Endometrium (tissue), 2 donors: Measurements from ENCODE around the gene NME7.
"Not testable (repeated sequence)": the region's sequence is repeated elsewhere in the genome, so short reads cannot be mapped to it uniquely, and the experiment has no call there.

ENCODE experiments used
- FAIRE-seq: peaks from 2 replicates; lab custom pipeline; 2012; peaks lifted over from hg19 to GRCh38; lab: Jason Lieb, UNC
- donor health status: control.
- donor health status: control.

The NME7 gene, protein sequence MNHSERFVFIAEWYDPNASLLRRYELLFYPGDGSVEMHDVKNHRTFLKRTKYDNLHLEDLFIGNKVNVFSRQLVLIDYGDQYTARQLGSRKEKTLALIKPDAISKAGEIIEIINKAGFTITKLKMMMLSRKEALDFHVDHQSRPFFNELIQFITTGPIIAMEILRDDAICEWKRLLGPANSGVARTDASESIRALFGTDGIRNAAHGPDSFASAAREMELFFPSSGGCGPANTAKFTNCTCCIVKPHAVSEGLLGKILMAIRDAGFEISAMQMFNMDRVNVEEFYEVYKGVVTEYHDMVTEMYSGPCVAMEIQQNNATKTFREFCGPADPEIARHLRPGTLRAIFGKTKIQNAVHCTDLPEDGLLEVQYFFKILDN

DNA sequence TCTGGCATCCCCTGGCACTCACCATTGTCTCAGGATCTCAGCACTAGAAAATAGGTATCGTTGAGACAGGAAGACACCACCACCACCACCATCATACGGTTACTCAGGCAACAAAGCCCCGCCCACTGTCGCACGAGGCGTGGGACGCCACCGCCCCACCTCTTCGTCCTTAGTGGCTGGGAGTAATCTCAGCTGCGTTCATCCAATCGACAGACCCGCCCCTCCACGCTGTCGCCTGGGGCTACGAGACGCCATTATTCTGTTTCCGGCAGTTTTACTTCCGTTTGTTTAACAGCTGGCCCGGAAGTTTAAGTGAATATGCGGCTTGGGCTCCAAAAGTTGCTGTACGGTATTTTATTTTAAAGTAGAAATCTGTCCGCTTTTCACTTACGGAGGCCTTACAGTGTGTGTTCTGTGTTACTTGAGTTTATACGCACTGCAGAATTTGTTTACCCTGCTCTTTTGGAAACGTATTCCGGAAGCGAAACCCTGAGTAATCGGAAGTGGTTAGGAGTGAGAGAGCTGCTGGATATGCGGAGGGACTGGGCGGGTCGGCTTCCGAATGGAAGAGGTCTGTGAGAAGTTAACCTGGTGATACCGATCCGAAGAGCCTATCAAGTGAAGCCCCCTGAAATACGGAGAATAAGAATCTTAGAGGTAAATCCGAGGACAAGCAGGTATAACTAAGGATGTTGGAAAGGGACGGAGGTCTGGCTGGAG lies at the start of gene NME7, which contains the start of gene BLZF1:
NME7 (minus strand) TSS at position 112 of the 720 bp plus-strand sequence; CDS start at position 25, 87 bp downstream.
BLZF1 (plus strand) TSS at position 510 of the 720 bp plus-strand sequence. CDS start 1,328 bp downstream, outside the sequence.
- FAIRE-seq: peak; percentile 96

DNA sequence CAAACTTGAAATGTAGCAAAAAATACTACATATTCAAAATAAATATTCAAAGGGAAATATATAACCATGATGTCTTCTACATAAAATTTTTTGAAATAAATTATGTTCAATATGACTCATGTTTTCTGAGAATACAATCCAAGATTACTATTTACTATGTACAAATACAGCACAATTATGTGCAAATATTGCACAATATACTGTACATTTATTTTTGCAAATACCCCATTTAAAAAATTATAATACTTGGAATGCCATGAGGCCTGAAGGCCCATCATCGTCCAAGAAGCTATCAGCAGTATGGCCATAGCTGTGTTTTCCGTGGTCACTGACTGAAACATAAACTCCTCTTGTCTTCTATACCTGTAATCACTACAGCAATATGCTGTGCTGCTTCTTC lies 47.4 kb upstream of the NME7 start:
- peak; percentile 37 for FAIRE-seq

DNA sequence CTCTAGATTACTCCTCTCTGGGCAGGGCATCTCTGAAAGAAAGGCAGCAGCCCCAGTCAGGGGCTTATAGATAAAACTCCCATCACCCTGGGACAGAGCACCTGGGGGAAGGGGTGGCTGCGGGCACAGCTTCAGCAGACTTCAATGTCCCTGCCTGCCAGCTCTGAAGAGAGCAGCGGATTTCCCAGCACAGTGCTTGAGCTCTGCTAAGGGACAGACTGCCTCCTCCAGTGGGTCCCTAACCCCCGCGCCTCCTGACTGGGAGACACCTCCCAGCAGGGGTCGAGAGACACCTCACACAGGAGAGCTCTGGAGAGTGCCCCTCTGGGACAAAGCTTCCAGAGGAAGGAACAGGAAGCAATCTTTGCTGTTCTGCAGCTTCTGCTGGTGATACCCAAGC lies 40.7 kb upstream of the NME7 start:
- not testable (repeated sequence) for FAIRE-seq

DNA sequence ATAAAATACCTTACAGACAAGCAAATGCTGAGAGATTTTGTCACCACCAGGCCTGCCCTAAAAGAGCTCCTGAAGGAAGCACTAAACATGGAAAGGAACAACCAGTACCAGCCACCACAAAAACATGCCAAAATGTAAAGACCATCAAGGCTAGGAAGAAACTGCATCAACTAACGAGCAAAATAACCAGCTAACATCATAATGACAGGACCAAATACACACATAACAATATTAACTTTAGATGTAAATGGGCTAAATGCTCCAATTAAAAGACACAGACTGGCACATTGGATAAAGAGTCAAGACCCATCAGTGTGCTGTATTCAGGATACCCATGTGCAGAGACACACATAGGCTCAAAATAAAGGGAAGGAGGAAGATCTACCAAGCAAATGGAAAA lies 35.0 kb upstream of the NME7 start:
- not testable (repeated sequence) for FAIRE-seq

DNA sequence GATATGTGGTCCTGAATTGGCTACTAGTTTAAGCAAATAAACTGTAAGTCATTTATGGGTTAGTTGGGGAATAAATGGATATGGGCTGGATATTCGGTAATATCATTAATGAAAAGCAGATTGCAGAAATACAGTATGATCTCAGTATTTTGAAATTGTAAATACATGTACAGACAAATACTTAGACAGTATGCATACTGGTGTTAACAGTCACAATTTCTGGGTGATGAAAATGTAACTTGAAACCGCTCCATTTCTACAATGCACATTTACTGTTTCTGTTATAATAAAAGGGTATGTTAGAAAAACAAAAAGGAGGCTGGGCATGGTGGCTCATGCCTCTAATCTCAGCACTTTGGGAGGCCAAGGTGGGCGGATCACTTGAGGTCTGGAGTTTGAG lies 28.4 kb upstream of the NME7 start:
- FAIRE-seq: no peak

DNA sequence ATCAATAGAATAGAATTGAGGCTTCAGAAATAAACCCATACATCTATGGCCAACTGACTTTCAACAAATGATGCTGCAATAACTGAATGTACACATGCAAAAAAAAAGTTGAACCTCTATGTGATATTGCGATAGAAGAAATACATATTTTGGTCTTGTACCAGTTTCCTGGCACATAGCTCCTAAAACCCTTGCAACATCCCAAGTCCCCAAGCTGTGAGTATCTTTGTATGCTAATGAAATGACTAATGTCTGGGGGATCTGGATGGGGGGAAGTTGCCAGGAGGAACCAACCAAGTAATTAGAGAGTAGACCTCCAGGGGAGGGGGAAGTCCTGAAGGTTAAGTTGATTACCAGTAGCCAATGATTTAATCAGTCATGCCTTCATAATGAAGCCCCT lies 24.8 kb upstream of the NME7 start:
- FAIRE-seq: no peak

DNA sequence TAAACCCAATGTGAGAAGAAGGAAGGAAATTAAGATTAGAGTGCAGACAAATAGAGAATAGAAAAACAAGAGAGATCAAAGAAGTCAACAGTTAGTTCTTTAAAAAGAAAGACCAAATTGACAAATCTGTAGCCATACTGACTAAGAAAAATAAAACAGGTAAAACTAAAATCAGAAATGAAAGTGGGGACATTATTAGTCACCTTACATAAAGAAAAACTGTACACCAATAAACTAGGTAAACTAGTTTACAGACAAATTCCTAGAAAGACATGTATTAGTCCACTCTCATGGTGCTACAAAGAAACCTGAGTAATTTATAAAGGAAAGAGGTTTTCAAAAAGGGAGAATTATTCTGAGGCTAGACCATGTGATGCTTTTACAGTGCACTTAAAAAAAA lies 22.7 kb upstream of the NME7 start:
- no peak for FAIRE-seq

DNA sequence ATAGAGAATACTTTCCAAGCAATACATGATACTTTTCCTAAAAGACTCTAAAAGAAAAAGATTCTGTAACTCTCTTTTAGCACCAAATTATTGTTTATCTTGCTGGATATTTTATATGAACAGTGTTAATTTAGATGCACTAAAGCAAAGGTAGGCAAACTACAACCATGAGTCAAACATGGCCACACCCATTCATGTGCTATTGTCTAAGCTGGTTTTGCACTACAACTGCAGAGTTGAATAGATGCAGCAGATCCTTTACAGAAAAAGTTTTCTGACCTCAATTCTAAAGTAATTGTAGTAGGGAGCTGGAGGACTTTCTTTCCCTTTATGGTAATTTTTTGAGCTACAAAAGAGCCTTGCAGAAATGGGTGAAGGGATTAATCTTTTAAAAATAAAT lies 19.8 kb upstream of the NME7 start:
- no peak for FAIRE-seq

DNA sequence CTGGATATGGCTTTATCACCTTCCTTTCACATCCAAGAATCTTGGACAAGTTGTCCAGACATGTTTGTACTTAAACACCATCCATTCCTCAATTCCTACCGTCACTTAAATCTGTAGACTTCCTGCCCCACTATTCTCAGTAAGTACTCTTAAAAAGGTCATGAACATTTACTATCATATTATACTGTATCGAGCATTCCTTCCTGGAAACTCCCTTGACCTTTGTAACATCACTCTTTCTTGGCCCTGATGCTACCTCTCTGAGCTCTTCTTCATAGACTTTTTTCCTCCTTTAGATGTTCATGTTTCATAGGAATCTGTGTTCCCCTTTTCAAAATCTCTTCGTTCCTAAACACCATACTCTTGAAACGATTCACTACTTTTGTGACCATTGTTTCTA lies 15.9 kb upstream of the NME7 start:
- no peak for FAIRE-seq

DNA sequence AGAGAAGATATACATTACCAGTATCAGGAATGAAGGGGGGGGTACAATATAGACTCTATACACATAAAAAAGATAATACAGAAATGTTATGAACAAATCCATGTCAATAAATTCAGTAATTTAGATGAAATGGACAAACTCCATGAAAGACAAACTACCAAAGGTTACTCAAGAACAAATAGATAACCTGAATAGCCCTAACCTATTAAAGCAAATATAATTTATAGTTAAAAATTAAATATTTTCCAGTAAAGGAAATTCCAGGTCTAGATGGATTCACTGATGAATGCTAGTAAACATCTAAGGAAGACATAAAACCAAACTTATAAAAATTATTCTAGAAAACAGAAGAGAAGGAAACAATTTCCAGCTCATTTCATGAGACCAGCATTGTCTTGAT lies 13.6 kb upstream of the NME7 start:
- no peak for FAIRE-seq

DNA sequence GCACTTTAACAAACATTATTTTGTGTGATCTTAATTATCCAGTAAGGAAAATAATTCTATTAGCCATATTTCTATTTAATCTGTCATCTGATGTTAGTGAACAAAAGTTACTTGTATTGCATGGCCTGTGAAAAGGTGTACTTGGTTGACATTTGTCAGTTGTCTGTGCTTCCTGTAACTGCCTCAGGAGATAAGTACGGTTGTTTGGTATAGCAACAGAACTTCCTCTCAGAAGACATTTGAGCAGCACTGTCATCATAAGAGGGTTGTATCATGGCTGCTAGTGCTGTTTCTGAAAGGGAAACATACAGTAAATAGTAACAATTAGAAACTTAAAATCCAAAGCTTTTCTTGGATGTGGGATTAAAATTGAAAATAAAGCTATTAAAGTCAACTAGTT lies 3.8 kb upstream of the NME7 start:
- FAIRE-seq: no peak

DNA sequence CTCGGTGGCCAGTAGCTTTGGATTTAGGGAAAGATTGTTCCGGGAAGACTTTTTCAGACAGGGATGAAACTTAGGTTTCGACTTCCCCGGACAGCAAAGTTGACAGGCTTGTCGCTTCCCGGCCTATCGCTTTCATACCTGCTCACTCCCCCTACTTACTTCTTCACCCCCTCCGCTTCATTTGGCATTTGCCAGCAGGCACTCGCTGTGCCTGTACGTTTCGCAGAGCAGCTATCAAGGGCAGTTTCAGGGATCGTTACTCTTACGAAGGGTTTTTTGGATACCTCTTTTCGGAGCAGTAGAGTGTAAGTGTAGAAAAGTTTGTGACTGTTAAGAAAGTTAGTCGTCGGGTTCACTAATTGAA lies 791 bp upstream of the NME7 start:
- FAIRE-seq: no peak

DNA sequence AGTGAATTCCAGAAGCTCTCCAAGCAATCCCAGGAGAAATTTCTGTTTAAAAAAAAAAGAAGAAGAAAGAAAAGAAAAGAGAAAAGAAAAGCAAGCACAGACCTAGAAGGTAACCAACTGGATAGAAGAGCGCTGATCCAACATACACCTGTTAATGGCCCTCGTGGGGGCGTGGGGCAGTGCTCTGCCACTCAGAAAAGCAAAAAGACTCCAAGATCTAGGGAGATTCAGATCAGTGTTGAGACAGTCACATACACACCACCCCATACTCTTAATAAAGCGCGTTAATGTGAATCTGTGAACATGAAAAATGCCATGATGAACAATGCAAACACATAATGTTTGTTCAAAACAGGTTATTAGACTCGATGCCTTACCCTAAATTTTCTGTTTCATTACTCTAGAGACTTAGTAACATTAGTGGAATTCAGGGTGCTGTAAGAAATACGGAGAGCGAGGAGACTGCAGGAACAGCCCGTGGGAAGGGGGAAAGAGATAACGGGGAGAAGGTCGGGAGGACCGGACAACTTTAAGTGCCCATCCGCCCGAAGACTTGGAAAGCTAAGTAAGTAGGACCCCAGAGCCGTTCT lies 406 bp downstream of the NME7 start:
- FAIRE-seq: no peak

DNA sequence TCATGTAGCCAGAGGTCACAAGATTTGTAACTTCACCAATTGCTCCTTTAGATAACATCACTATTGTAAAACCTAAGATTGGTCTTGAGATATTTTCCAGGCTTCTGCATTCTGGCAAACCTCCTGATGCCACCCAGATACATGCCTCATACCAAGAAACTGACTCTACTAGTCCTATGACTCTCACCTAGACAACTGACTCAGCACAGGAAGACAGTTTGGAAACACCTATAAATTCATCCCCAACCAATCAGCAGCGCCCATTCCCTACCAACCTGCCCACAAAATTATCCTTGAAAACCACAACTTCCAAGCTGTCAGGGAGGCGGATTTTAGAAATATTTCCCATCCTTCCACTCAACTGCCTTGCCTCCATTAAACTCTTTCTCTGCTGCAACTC lies 2.6 kb downstream of the NME7 start:
- no peak for FAIRE-seq

DNA sequence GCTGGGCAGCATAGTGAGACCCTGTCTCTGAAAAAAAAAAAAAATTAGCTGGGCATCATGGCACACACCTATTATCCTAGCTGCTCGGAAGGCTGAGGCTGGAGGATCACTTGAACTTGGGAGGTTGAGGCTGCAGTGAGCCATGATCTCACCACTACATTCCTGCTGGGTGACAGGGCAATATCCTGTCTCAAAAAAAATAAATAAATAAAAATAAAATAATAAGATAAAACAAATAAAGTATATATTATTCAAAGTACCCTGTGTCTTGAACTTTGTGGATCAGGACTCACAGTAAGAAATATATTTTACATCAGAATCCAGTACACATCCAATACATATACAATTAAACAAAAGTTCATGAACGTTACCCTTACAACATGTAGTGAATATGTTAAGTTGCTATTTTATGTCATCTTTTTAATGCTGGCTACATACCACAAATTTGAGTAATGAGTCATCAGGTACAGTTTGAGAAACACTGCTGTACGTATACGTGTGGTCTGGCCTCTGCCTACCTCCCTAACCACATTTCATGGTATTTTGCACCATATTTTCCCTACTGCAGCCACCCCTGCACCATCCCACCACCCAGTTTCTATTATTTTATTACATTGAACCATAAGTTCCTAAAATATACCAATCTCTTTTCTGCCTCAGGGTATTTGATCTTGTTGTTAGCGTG lies 4.4 kb downstream of the NME7 start:
- no peak for FAIRE-seq

DNA sequence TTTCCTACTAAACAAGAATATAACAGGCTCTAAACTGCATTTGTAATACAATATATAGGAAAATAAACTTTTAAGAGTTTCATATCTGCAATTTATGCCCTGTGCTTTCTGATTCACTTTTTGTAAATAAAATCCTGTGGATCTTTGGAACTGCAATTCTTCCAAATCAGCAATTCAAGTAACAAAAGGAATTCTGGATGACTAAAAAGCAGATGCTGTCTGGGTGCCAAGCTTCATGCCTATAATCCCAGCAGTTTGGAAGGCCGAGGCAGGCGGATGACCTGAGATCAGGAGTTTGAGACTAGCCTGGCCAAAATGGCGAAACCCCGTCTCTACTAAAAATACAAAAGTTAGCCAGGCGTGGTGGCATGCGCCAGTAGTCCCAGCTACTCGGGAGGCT lies 6.3 kb downstream of the NME7 start:
- no peak for FAIRE-seq

DNA sequence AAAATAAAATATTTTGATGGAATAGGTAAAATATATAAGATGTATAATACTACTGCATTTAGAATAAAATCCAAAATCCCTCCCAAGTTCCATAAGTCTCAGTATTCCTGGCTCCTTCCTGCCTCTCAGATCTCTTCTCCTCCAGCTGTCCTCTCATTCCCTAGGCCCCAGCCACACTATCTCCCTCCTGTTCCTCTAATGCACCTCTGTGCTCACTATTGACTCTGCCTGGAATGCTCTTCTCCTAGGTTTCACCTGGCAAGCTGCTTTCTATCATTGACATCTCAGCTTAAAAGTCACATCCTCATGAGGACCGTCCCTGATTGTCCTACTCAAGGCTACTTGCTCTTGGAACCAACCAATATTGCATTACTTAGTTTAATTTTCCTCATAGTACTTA lies 7.2 kb downstream of the NME7 start:
- FAIRE-seq: no peak

DNA sequence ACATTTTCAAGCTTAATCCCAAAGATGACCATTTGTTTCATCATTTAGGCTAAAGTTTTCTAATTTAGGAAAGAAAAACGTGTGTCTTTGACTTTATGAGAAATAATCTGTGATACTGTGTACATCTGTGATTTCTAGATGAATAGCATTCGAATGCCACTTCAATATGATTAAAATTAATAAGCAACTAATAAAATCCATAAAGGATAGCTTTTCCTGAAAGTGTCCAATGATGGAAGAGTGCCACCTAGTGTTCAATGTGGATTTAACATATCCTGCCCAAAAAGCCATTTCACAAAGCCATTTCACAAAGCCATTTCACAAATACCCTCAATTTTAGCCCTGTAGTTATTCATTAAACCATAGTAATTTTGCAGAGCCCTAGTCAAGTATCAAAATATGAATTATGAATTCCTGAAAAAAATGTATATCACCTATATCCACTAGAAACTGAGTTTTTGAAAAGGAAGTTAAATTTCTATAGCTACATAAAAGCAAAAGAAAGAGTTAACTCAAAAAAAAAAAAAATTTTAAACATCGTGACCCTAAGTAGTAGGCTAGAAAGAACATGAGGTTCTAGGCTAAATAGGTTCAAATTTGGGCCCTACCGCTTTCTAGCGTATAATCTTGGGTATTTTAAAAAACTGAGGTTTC lies 19.1 kb downstream of the NME7 start:
- FAIRE-seq: peak; percentile 83

DNA sequence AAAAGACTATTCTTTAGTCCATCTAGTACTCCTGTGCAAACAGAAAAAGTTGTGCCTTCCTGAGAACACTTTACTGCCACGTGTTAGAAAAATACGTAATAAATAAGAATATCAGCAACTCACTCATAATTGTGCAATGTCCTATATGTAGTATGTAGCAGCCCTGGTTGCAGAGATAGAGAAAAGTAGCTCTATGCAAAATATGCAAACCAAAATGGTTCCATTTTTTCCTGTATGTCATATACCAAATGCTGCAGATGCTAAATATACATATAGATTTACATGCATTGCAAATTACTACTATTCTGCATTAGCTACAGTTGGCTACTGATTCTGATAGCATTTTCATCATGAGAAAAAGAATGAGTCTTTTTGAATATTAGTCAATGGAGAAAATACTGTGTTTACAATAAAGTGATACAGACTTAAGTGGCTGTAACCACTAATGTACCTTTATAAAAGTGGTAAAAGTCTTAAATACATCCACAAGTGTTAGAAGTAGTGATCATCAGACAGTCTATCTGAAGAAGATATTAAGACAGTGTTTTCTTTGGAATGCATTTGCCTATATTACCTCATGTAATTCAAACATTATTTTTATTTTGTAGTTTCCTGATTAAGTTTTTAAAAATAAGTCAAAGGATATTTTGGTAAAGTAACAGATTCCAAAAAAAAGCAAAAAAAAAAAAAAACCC lies 19.8 kb downstream of the NME7 start:
- FAIRE-seq: no peak

DNA sequence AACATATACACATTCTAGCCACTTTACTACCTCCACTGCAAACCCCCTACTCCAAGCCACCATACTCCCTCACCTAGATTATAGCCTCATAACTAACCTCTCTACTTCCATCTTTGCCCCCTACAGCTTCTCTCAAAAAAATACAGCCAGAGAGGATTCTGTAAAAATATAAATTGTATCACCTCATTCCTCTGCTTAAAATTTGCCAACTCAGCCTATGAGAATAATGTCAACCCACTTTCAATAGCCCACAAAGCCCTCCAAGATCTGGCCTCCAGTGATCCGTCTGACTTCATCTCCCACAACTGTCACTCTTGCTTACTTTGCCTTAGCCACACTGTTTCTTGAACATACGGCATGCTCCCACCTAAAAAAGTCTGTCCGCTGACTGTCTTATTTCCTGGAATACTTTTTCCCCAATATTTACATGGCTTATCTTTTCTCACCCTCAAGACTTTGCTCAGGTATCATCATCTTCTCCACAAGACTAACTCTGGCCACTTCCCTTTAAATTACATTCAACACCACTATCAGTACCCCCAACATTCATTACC lies 21.5 kb downstream of the NME7 start:
- no peak for FAIRE-seq

DNA sequence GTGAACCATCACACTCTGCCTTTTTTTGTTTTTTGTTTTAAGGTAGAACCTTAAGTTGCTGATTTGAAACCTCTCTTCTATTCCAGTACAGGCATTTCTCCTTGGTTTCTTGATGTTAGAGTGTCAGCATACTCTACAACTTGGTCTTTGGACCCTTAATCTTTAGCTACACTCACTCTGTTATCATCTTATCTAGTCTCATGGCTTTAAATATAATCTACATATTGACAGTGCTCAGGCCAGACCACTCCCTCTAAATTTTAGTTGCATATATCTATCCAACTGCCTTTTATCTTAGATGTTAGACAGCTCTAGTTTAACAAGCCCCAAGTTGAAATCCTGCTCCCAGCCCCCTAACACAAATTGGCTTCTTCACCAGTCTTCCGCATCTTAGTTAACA lies 22.1 kb downstream of the NME7 start:
- no peak for FAIRE-seq
